Suppressor macrophage treated with lipopolysaccharide for 1 hour (primary cell): Measurements from ENCODE around the gene PRDM5.

Source experiments
- DNase-seq, 3 donors: peaks; one replicate each; pipeline ENCODE4 v3.0.0-alpha.2; 2020 to 2022

The PRDM5 gene

DNA sequence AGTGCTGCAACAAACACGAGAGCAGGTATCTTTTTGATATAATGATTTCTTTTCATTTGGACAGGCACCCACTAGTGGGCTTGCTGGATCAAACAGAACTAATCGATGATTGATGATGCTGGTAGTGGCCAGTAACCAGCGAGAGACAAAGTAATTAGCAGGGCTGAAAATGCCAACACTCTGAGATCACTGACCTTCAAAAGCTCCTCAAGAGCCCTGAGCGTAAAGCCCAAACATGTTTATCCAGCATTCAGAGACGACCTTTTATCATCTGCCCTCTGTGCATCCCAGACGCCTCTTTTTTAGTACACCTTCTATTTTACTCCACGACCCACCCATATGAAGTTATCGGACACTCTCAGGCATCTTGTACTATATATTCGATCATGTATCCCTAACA lies 186.2 kb downstream of the PRDM5 start:
- no peak for DNase-seq

GRCh38 chr4:120733968-120734367 lies 188.6 kb downstream of the PRDM5 start:
- no peak for DNase-seq

- no peak for DNase-seq
Measured at GRCh38 chr4:120733054-120733453, 189.5 kb downstream of the PRDM5 start.

GRCh38 chr4:120731561-120731960 lies 191.0 kb downstream of the PRDM5 start:
- no peak for DNase-seq

DNA sequence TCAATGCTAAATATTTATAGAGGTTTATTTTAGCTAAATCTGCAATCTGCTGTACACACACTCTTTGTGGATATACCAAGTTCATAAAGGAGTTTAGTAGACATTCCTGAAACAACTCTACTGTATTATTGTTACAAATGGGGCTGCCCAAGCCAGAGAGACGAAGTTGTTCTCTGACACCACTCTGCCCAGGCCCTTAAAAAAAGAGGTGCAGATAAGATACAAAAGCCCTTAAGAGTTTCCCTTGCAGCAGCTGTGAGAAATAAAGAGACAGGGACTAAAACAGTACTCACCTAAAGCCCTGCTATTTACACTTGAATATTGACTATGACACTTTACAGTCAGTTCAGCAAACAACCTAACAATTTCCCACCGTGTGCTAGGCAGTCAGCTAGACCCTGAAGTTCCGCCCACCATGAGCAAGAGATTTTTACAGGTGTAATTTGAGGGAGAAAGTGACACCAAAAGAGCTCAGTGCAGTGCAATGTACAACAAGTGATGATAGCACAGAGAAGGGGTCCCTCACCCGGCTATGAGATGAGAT lies 191.7 kb downstream of the PRDM5 start:
- DNase-seq, result no peak

DNA sequence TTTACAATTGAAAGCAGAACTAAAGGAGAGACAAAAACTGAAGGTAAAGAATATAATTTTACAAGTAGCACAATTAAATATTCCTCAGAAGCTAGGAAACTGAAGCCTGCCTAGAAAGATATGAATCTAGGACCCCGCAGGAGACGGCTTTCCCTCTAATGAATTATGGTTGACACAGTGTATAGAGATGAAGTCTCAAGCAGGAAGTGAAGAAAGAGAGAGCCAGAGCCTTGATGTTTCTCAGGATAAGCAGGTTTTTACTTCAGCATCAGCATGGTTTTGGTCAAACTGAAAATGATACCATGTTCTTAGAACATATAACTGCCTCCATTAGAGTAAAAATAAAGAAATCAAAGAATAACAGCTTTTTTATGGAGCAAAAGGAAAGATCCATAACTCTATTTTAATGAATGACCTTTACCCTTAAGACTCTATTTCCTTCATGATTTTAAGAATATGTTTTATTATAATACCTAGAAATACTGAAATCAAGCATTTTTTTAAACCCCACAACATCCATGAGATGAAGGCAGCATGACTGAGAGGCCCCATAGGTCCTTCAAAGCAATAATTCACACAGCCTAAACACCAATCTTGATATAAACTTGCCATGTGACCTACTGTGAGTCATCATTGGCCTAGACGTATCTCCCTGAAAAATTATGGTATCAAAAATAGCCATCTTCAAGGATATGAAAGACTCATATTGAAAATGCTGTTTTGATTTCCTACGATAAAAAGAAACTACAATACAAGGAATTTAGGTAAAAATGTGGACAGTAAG lies 193.4 kb downstream of the PRDM5 start:
- DNase-seq, result no peak

GRCh38 chr4:120725639-120726580 lies 196.6 kb downstream of the PRDM5 start:
- DNase-seq, result no peak

- DNase-seq, result no peak
Measured at GRCh38 chr4:120724656-120725055, 197.9 kb downstream of the PRDM5 start.

- peak in 1 of 3 donors; percentile 30 for DNase-seq
Measured at GRCh38 chr4:120723986-120724385, 198.5 kb downstream of the PRDM5 start.

DNA sequence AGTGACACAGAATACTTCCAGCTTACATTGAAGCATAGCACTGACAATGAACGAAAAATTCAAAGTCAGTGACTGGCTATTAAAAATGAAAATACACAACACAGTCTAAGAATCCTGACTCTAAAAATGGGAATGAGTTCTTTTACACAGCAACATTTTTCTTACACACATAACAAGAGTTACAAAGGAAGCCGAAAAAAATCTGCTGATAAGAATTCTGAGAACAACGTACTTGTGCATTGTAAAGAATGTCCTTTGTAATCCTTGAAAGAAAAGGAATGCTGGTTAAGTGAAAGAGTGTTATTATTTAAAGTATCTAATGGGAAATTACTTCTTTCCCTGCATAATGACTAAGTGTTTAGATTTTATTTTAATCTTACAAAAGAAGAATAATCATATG lies 199.4 kb downstream of the PRDM5 start:
- no peak for DNase-seq

GRCh38 chr4:120722655-120723054 lies 199.9 kb downstream of the PRDM5 start:
- DNase-seq, result no peak

DNA sequence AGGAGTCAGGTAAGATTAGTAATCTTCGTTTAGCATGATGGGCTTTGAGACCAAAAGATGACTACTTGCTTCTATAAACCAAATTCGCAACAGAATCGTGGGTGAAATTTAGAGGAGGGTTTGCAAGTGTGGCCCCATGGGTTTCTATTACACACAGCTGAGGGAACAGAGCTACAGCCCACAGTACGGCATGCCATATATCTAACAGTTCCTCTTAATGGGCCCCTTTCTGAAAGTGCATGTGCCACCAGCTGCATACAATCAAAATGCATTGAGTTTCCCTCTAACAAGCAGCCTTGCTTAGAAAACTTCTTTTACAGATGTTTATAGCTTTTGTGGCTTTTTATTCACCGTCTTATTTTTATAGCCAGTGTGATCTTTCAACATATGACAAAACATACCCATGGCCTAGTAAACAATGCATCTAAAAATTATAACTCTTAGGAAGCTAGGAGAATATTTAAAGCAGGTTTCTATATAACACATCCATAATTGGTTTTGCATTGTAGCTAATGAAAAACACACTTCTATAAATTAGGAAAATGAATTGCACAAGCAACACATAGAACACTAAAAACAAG lies 202.1 kb downstream of the PRDM5 start:
- DNase-seq, result no peak

- peak in 2 of 3 donors; percentile 33 to 39 for DNase-seq
Measured at GRCh38 chr4:120718979-120719566, 203.5 kb downstream of the PRDM5 start.

DNA sequence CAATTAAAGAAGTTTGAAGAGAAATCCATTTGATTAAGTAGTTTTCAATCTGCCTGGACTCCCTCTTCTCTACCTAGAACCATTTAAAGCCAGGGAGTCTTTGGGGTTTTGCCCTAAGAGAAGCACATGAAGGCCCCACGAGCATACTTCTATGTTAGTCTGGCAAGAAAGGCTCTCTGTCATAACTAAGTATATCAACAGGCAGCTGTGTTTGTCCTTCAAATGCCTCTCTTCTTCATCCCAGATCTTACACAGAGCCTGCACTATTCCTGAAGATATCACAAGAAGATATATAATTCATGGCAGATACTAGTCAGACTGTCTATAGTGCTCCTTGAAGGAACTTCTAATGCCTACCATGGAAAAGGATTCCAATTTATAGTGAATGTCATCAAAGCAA lies 206.2 kb downstream of the PRDM5 start:
- no peak for DNase-seq

DNA sequence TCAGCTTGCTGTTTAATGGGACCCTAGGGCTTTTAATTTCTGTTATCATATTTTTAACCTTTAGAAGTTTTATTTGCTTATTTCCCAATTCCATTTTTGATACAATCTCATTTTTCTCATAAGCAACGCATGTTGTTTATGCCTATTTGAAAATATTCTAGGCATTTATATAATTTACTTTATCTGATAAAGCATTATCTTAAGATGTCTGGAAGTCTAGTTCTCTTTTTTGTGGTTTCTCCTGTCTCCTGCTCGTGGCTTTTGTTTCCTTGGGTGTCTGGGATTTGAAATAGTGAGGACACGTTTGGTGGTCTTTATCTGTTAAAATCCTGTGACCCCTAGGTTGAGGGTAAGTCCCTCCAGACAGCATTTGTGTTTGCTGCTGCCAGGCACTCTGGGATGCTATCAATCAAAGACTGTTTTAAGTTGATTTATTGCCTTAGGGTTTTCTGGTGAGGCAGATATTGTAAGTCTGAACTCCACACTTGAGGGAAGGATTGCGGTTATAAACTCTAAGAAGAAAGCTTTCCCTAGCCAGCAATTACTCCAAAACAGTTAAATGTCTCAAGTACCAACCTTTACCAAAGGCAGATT lies 208.0 kb downstream of the PRDM5 start:
- no peak for DNase-seq

GRCh38 chr4:120709991-120710390 lies 212.5 kb downstream of the PRDM5 start:
- DNase-seq, result no peak

GRCh38 chr4:120704538-120704937 lies 218.0 kb downstream of the PRDM5 start:
- DNase-seq, result no peak

- peak; percentile 35 to 38 (median 38) for DNase-seq
Measured at GRCh38 chr4:120703908-120704307, 218.6 kb downstream of the PRDM5 start.

- DNase-seq, result no peak
Measured at GRCh38 chr4:120699354-120699753, 223.2 kb downstream of the PRDM5 start.

DNA sequence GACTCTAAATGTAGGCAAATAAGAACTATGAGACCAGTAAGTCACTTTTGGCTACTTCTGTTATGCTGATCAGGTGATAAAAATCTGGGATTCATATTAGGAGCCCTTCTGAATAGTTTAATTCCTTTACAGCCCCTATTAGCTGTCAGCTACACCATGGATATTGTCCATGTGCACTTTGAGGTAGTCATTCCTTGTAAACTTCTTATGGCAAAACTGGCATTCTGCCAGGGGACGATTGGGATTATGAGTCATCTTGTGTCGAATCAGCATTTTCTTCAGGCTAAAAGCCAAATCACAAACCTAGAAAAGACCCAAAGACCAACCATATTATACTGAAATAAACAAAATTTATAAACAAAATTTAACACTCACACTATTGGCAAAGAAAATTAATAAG lies 227.6 kb downstream of the PRDM5 start:
- peak in 2 of 3 donors; percentile 12 to 17 for DNase-seq

DNA sequence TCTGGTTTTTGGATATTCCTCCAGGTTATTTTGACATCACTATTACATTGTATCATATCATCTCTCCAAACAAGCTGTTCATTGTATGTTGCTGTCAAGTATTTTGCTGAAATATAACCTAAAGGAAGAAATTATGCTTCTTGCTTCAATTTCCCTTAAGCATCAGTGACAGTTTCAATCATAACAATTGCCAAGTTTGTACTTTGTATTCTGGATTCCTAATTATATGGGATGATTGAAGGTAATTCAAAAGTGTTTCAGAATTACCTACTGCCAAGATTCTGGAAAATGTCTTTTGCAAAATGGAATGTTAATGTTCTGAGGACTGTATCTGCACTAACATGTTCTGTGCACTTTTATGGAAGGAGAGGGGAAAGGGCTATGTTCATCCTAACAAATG lies 228.7 kb downstream of the PRDM5 start:
- DNase-seq, result no peak

DNA sequence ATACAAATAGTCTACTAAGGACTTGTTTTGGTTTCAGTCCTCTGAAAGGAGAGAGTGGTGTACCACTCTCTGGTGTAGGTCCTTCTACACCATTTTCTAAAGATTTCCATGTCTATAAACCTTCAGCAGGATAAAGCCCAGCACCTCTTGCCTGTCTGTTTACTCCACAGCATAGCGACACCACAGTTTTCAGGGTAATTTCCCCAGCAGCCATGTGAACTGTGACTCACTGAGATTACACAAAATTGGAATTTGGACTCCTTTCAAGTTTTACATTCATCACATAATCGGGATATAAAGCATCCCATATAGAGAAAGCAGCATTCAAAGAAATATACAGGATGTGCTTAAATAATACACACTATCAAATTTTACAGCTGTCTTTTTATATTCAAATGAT lies 229.6 kb downstream of the PRDM5 start:
- peak; percentile 74 to 83 (median 77) for DNase-seq
